Measurements from ENCODE around the gene BTAF1.

- TF ChIP-seq POLR2A (IDR thresholded peaks at IDR 0.05; ENCODE audit: low read length) (no peak), GATA1 (IDR thresholded peaks at IDR 0.05; ENCODE audit: low read depth, low read length) (no peak)
Observed at GRCh38 chr10:91944880-91945630, 21.5 kb downstream of the BTAF1 start.

All from erythroblast (primary cell).